ENCODE data around the gene ATP13A2.

Gene ATP13A2

GRCh38 chr1:17024721-17025120, 13.0 kb upstream of the ATP13A2 start:
- Histone ChIP-seq H3K9ac (ENCODE audit: low read depth, low read length, poor library complexity, severe bottlenecking) (no peak overlapping the region), H2AFZ (ENCODE audit: low read length) (no peak overlapping the region), H3K36me3 (ENCODE audit: insufficient read depth, low read length) (peaks cover 93% of the 10 kb centered on the region; the same call in 1 of the 2 replicates), H3K4me1 (ENCODE audit: insufficient read depth, low read length, poor library complexity, severe bottlenecking) (no peaks in the 10 kb centered on the region), H3K27me3 (ENCODE audit: insufficient read depth, low read length, poor library complexity, severe bottlenecking) (no peaks in the 10 kb centered on the region), H3K9me2 (replicated peaks; ENCODE audit: low read depth, low read length) (no peaks in the 10 kb centered on the region), H4K20me1 (ENCODE audit: insufficient read depth, low read length, poor library complexity, severe bottlenecking) (no peaks in the 10 kb centered on the region), H3K4me3 (ENCODE audit: low read length, poor library complexity, severe bottlenecking) (no peak overlapping the region), H3K79me2 (ENCODE audit: insufficient read depth, low read length) (no peaks in the 10 kb centered on the region), H3K4me2 (ENCODE audit: low read depth, low read length, poor library complexity, severe bottlenecking) (no peak overlapping the region), H3K9me3 (ENCODE audit: insufficient read depth, low read depth, low read length) (no peaks in the 10 kb centered on the region), H3F3A (ENCODE audit: low read depth) (no peaks in the 10 kb centered on the region)
- no peak for TF ChIP-seq EZH2phosphoT487 (IDR thresholded peaks at IDR 0.05; ENCODE audit: borderline replicate concordance)
- TF ChIP-seq CTCF (conservative IDR thresholded peaks at IDR 0.05; ENCODE audit: low read length): no peak

- no peaks in the 10 kb centered on the region for H4K20me1 ChIP-seq (ENCODE audit: insufficient read depth, low read length, poor library complexity, severe bottlenecking)
- no peak overlapping the region for H3K9ac ChIP-seq (ENCODE audit: low read depth, low read length, poor library complexity, severe bottlenecking)
- H3K9me3 ChIP-seq (ENCODE audit: insufficient read depth, low read depth, low read length): no peaks in the 10 kb centered on the region
- no peak overlapping the region for H3K4me3 ChIP-seq (ENCODE audit: low read length, poor library complexity, severe bottlenecking)
- no peak overlapping the region for H3K4me2 ChIP-seq (ENCODE audit: low read depth, low read length, poor library complexity, severe bottlenecking)
- no peak overlapping the region for H2AFZ ChIP-seq (ENCODE audit: low read length)
- no peaks in the 10 kb centered on the region for H3K4me1 ChIP-seq (ENCODE audit: insufficient read depth, low read length, poor library complexity, severe bottlenecking)
- H3K79me2 ChIP-seq (ENCODE audit: insufficient read depth, low read length): no peaks in the 10 kb centered on the region
- H3K27me3 ChIP-seq (ENCODE audit: insufficient read depth, low read length, poor library complexity, severe bottlenecking): no peaks in the 10 kb centered on the region
- TF ChIP-seq CTCF (conservative IDR thresholded peaks at IDR 0.05; ENCODE audit: low read length) (no peak), EZH2phosphoT487 (IDR thresholded peaks at IDR 0.05; ENCODE audit: borderline replicate concordance) (no peak)
- peaks cover 100% of the 10 kb centered on the region; the same call in 1 of the 2 replicates for H3K36me3 ChIP-seq (ENCODE audit: insufficient read depth, low read length)
- no peaks in the 10 kb centered on the region for H3K9me2 ChIP-seq (replicated peaks; ENCODE audit: low read depth, low read length)
- no peaks in the 10 kb centered on the region for H3F3A ChIP-seq (ENCODE audit: low read depth)
Observed at GRCh38 chr1:17023573-17023972, 11.8 kb upstream of the ATP13A2 start.

GRCh38 chr1:17023102-17023501, 11.4 kb upstream of the ATP13A2 start:
- Histone ChIP-seq H3K4me1 (ENCODE audit: insufficient read depth, low read length, poor library complexity, severe bottlenecking) (no peaks in the 10 kb centered on the region), H2AFZ (ENCODE audit: low read length) (no peak overlapping the region), H3K4me3 (ENCODE audit: low read length, poor library complexity, severe bottlenecking) (no peak overlapping the region), H3K9ac (ENCODE audit: low read depth, low read length, poor library complexity, severe bottlenecking) (no peak overlapping the region), H3K9me2 (replicated peaks; ENCODE audit: low read depth, low read length) (no peaks in the 10 kb centered on the region), H3K27me3 (ENCODE audit: insufficient read depth, low read length, poor library complexity, severe bottlenecking) (no peaks in the 10 kb centered on the region), H3K9me3 (ENCODE audit: insufficient read depth, low read depth, low read length) (no peaks in the 10 kb centered on the region), H4K20me1 (ENCODE audit: insufficient read depth, low read length, poor library complexity, severe bottlenecking) (no peaks in the 10 kb centered on the region), H3F3A (ENCODE audit: low read depth) (no peaks in the 10 kb centered on the region), H3K79me2 (ENCODE audit: insufficient read depth, low read length) (no peaks in the 10 kb centered on the region), H3K4me2 (ENCODE audit: low read depth, low read length, poor library complexity, severe bottlenecking) (no peak overlapping the region), H3K36me3 (ENCODE audit: insufficient read depth, low read length) (peaks cover 99% of the 10 kb centered on the region; the same call in 1 of the 2 replicates)
- no peak for TF ChIP-seq EZH2phosphoT487 (IDR thresholded peaks at IDR 0.05; ENCODE audit: borderline replicate concordance)
- TF ChIP-seq CTCF (conservative IDR thresholded peaks at IDR 0.05; ENCODE audit: low read length): no peak

Measured in Loucy (cell line).